ENCODE data around the gene GRK3. TPM values are rescaled to one million over a fixed set of nuclear protein-coding genes. Genes with fewer than 3 reads are reported as not detected.

The GRK3 gene
- total and polyA plus RNA-seq, 2 donors (not counting 3 experiments of a cell fraction or from before 2014, with no cell fraction given), result 0.68 to 4.4 TPM

DNA sequence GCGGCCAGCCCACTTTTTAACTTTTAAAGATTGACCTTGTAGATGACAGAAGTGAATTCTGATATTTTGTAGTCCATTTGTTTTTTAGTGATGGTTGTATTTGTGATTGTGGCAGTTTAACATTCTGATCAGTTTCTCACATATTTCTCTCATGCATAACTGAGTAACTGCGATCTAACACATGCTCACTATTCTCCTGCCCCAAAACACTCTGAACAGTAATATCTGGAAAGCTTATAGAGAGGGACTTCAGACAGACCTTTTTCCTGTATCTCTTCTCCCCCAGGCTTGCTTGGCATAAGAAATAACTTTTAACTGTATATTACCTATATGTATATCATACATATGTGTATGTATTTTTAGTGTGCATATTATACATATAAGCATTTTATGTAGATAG lies 140.2 kb downstream of the GRK3 start:
- DNase-seq (ENCODE audit: low read depth, low spot score) (no peak), FAIRE-seq (no peak)
- TF ChIP-seq, protein P1, sequence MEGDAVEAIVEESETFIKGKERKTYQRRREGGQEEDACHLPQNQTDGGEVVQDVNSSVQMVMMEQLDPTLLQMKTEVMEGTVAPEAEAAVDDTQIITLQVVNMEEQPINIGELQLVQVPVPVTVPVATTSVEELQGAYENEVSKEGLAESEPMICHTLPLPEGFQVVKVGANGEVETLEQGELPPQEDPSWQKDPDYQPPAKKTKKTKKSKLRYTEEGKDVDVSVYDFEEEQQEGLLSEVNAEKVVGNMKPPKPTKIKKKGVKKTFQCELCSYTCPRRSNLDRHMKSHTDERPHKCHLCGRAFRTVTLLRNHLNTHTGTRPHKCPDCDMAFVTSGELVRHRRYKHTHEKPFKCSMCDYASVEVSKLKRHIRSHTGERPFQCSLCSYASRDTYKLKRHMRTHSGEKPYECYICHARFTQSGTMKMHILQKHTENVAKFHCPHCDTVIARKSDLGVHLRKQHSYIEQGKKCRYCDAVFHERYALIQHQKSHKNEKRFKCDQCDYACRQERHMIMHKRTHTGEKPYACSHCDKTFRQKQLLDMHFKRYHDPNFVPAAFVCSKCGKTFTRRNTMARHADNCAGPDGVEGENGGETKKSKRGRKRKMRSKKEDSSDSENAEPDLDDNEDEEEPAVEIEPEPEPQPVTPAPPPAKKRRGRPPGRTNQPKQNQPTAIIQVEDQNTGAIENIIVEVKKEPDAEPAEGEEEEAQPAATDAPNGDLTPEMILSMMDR (IDR thresholded peaks at IDR 0.05; ENCODE audit: extremely low read depth in 1 of 2, insufficient read depth in 1 of 2, low read depth in 1 of 2, low read length in 2 of 2), result no peak
- TF ChIP-seq POLR2A (IDR thresholded peaks at IDR 0.05; ENCODE audit: low read depth, low read length), result no peak
- no peak for TF ChIP-seq MYC (IDR thresholded peaks at IDR 0.05; ENCODE audit: low read depth, low read length)
- no peak for TF ChIP-seq GATA2 (IDR thresholded peaks at IDR 0.05; ENCODE audit: insufficient read depth, insufficient read length, low read depth, low read length)
- no peak for TF ChIP-seq JUN (IDR thresholded peaks at IDR 0.05; ENCODE audit: borderline replicate concordance, insufficient read depth, insufficient read length, low read depth)
- TF ChIP-seq, protein P2, sequence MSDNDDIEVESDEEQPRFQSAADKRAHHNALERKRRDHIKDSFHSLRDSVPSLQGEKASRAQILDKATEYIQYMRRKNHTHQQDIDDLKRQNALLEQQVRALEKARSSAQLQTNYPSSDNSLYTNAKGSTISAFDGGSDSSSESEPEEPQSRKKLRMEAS (IDR thresholded peaks at IDR 0.05; ENCODE audit: insufficient read depth, insufficient read length), result no peak
- TF ChIP-seq FOS (IDR thresholded peaks at IDR 0.05; ENCODE audit: borderline replicate concordance, insufficient read depth, low read length), result no peak
- no peak for TF ChIP-seq EZH2 (IDR thresholded peaks at IDR 0.05; ENCODE audit: borderline replicate concordance, low read depth, low read length, severe bottlenecking)
- TF ChIP-seq POLR2AphosphoS5 (IDR thresholded peaks at IDR 0.05; ENCODE audit: insufficient read depth, low read depth, low read length), result no peak
- no peaks in the 10 kb centered on the region for H3K36me3 ChIP-seq (ENCODE audit: control insufficient read depth in 2 of 2, extremely low read depth in 1 of 2, insufficient read depth in 2 of 2, low read length in 2 of 2)
- H3K9ac ChIP-seq (replicated peaks; ENCODE audit: extremely low read depth, insufficient read depth, low read length), result no peak overlapping the region
- H3K9me3 ChIP-seq (replicated peaks; ENCODE audit: control insufficient read depth, insufficient read depth, low read length), result no peaks in the 10 kb centered on the region
- H4K20me1 ChIP-seq (replicated peaks; ENCODE audit: control insufficient read depth, extremely low read depth, insufficient read depth, low read length), result no peaks in the 10 kb centered on the region
- no peaks in the 10 kb centered on the region for H3K79me2 ChIP-seq (ENCODE audit: control insufficient read depth, insufficient read depth, low read length)
- H3K4me2 ChIP-seq (ENCODE audit: insufficient read depth, low read length), result no peak overlapping the region
- no peak overlapping the region for H2AFZ ChIP-seq (ENCODE audit: low read depth, low read length)
- dilution Hi-C loops (cut with MboI; ENCODE audit: extremely low pct_ligation_motif_present, low sequenced_read_pairs) (no loop called here), intact Hi-C loops (cut with micrococcal nuclease) (loop anchor here (5.0 kb wide), 2 partner anchors 58 to 342 kb away; no protein-coding TSS in a partner anchor)
- no peaks in the 10 kb centered on the region for H3K9me1 ChIP-seq (replicated peaks; ENCODE audit: control insufficient read depth, extremely low read depth, insufficient read depth, low read length)
- no TSS peak for BruUV-seq (replicated peaks)
- H3K4me3 ChIP-seq (replicated peaks in 1 of 3; ENCODE audit: insufficient read depth in 1 of 3, low read depth in 1 of 3, low read length in 3 of 3), result no peak overlapping the region
- H3K4me1 ChIP-seq (ENCODE audit: control insufficient read depth, extremely low read depth, insufficient read depth, low read length), result no peaks in the 10 kb centered on the region
- CTCF ChIA-PET, result interaction anchor here (0.9 to 2.9 kb wide), 4 partner anchors 18 to 242 kb away, joined by 3 to 15 read pairs (median 4); no protein-coding TSS in a partner anchor
- H3K27me3 ChIP-seq (ENCODE audit: control insufficient read depth in 2 of 2, insufficient read depth in 2 of 2, low read length in 2 of 2), result no peaks in the 10 kb centered on the region
- no peak overlapping the region for H3K27ac ChIP-seq (ENCODE audit: insufficient read depth, low read depth, low read length)
- POLR2A ChIA-PET, result no interaction called here
